CD4-positive, alpha-beta T cell treated with Interleukin-2 at 100 ng/mL for 4 hours (primary cell): ENCODE measurements around the gene CCR7.
"Not testable (repeated sequence)": the region's sequence is repeated elsewhere in the genome, so short reads cannot be mapped to it uniquely, and the experiment has no call there.

Experiments used
- DNase-seq: peaks from one replicate; pipeline ENCODE4 v3.0.0-alpha.2; 2020; ENCODE audit warnings: low spot score

The CCR7 gene

GRCh38 chr17:40597156-40597555, 31.9 kb upstream of the CCR7 start:
- DNase-seq = no peak

GRCh38 chr17:40596261-40596919, 31.1 kb upstream of the CCR7 start:
- DNase-seq = peak; percentile 72

GRCh38 chr17:40590742-40591141, 25.5 kb upstream of the CCR7 start:
- DNase-seq = no peak

- no peak for DNase-seq
These were observed 23.3 kb upstream of the CCR7 start for GRCh38 chr17:40588552-40588951.

- DNase-seq = not testable (repeated sequence)
These were observed 21.0 kb upstream of the CCR7 start for GRCh38 chr17:40586264-40586663.

DNA sequence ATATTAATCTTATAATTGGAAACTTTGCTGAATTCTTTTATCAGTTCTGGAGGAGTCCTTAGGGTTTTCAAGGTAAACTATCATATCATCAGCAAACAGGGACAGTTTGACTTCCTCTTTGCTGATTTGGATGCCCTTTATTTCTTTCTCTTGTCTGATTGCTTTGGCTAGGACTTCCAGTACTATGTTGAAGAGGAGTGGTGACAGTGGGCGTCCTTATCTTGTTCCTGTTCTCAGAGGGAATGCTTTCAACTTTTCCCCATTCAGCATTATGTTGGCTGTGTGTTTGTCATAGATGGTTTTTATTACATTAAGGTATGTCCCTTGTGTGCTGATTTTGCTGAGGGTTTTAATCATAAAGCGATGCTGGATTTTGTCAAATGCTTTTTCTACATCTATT, 19.7 kb upstream of the CCR7 start:
- DNase-seq = not testable (repeated sequence)

DNA sequence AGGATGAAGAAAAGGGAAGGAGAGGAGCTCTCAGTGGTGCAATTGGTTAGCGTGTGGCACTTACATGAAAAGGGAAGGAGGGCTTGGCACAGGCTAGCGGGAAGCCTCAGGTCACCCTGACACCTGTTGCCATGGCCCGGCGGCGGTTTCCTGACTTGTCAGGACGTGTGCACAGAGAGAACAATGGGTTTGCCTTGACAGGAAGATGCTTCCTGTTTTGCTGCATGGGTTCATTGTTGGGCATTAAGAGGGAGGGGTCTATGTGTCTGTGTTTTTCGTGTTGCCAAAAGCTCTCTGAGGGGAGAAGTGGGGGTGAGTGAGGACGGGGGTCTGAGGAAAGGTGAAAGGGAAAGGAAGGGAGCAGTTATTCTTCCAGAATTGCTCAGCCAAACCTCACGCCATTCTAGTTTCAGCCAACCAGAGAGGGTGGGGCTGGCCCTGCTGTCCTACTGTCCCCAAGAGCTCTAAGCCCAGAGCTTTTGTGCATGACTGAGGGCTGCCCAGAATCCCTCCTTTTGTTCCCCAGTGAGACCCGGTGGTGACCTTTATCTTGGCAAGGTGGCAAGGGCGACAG, 17.1 kb upstream of the CCR7 start:
- peak; percentile 67 for DNase-seq

DNA sequence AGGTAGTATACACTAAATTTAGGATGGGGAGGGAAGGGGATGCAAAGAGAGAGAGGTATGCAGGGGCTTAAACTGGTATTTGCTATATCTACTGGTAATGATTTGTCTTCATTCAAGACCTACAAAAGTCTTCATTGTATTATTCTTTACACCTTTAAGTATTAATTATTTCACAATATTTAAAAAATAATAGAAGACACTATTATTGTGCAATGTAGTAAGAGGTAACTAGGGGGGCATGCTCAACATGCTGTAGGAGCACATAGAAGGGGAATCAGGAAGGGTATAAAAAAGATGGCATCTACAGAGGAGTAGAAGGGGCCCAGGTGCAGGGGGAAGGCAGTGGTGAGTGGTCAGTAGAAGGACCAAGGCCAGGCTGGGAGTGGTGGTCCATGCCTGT, 14.9 kb upstream of the CCR7 start:
- DNase-seq = no peak

GRCh38 chr17:40579471-40579870, 14.2 kb upstream of the CCR7 start:
- DNase-seq = no peak

GRCh38 chr17:40577611-40578065, 12.4 kb upstream of the CCR7 start:
- DNase-seq = peak; percentile 43

DNA sequence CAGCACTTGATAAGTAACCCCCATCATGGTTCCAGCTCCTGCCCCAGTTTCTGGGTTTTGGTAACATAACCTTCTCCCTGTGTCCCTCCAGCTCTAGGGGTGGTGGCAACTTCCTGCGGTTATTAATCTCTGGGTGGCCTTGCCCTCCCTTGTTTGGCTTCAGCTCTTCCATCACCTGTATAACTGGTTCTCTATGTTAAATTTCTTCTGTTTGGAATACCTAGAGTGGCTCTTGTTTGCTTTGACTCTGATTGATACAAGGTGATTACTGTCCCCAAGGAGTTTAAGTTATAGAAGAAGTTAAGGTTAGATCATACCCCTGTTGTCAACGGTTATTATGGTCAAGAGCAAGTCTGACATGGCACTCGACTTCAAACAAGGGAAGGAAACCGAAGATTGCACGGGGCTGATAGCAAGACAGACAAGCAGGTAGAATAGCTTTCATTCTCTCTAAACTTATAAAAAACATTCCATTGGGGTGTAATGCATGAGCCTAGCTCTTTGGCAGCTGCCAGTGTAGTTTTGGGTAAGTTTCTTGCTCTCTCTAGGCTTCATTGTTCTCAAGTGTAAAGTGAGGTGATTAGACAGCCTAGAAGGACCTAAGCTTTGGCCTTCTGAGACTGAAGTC, 11.0 kb upstream of the CCR7 start:
- DNase-seq = no peak

DNA sequence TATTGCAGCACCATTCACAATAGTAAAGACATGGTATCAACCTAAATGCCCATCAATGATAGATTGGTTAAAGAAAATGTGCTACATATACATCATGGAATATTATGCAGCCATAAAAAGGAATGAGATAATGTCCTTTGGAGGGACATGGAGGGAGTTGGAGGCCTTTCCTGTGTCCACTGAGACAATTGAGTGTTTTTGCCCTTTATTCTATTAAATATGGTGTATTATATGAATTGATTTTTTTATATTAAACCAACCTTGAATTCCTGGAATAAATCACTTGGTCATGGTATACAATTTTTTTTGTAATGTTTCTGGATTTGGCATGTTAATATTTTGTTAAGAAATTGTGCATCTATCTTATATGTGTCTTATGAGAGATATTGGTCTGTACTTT, 9.0 kb upstream of the CCR7 start:
- no peak for DNase-seq

- not testable (repeated sequence) for DNase-seq
These were observed 7.1 kb upstream of the CCR7 start for GRCh38 chr17:40572245-40572993.

- no peak for DNase-seq
These were observed 3.0 kb upstream of the CCR7 start for GRCh38 chr17:40568074-40568836.

- no peak for DNase-seq
These were observed 2.1 kb upstream of the CCR7 start for GRCh38 chr17:40567377-40567776.

DNA sequence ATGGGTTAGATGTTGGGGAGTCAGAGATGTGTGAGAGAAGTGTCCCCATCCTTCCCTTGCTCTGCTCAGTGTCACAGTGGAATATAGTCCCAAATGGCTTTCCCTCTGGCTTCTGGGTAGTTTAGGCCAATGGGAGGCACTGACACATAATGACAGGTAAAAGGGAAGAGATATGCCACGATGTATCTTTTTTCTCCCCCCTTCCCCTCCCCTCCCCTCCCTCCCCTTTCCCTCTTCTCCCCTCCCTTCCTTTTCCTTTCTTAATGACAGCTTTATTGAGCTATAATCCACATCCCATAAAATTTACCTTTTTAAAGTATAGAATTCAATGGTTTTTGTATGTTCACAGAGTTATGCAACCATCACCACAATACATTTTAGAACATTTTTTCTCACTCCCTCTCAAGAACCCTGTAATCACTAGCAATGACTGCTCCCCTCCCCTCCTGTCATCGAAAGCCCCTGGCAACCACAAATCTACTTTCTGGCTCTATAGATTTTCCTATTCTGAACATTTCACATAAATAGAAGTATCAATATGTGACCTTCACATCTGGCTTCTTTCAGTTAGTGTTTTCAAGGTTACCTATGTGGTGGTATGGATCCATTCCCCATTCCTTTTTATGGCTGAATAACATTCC, 617 bp upstream of the CCR7 start:
- DNase-seq = no peak

- DNase-seq = peak; percentile 56
These were observed 933 bp downstream of the CCR7 start for GRCh38 chr17:40564195-40564882.

- peak; percentile 52 for DNase-seq
These were observed 1.8 kb downstream of the CCR7 start for GRCh38 chr17:40563220-40564052.

- DNase-seq = no peak
These were observed 2.4 kb downstream of the CCR7 start for GRCh38 chr17:40562838-40563219.
